Fibroblast of pulmonary artery (primary cell): ENCODE results near the gene RFPL1.

Experiments used
- DNase-seq: peaks from one replicate; pipeline ENCODE4 v3.0.0-alpha.2; 2010; ENCODE audit warnings: low read depth
- H3K4me3 ChIP-seq: replicated peaks from 2 replicates; pipeline ENCODE4 v1.5.1; 2011; ENCODE audit warnings: low read depth, mild to moderate bottlenecking, control low read depth, low read length, moderate library complexity
- CTCF ChIP-seq: IDR thresholded peaks from 2 replicates; pipeline ENCODE4 v1.5.1; 2011; ENCODE audit warnings: mild to moderate bottlenecking, control low read depth, low read length, inconsistent platforms; ENCODE audit errors: missing control alignments

The RFPL1 gene

GRCh38 chr22:29451863-29452262 is 13.5 kb downstream of the RFPL1 start:
- no peak for TF ChIP-seq CTCF
- H3K4me3 ChIP-seq: no peak overlapping the region
- DNase-seq: no peak

- no peak for DNase-seq
- TF ChIP-seq CTCF: no peak
- no peak overlapping the region for H3K4me3 ChIP-seq
Measured at GRCh38 chr22:29454276-29454675, 15.9 kb downstream of the RFPL1 start.

- DNase-seq: peak; percentile 24
Measured at GRCh38 chr22:29456211-29456671, 17.9 kb downstream of the RFPL1 start.

GRCh38 chr22:29457730-29458129 is 19.3 kb downstream of the RFPL1 start:
- no peak for TF ChIP-seq CTCF
- DNase-seq: peak; percentile 58
- no peak overlapping the region for H3K4me3 ChIP-seq

More at GRCh38 chr22:29456211-29456671, 17.9 kb downstream of the RFPL1 start:
- H3K4me3 ChIP-seq: no peak overlapping the region
- TF ChIP-seq CTCF: no peak

GRCh38 chr22:29458551-29458950 is 20.2 kb downstream of the RFPL1 start:
- no peak for TF ChIP-seq CTCF
- no peak for DNase-seq

GRCh38 chr22:29459773-29460172 is 21.4 kb downstream of the RFPL1 start:
- DNase-seq: no peak
- H3K4me3 ChIP-seq: no peak overlapping the region
- no peak for TF ChIP-seq CTCF

More at GRCh38 chr22:29458551-29458950, 20.2 kb downstream of the RFPL1 start:
- H3K4me3 ChIP-seq: no peak overlapping the region

- no peak for TF ChIP-seq CTCF
- no peak for DNase-seq
- no peak overlapping the region for H3K4me3 ChIP-seq
Measured at GRCh38 chr22:29461263-29461662, 22.9 kb downstream of the RFPL1 start.
